T-cell (primary cell): ENCODE data around the gene EID1. TPM values are rescaled to one million over a fixed set of nuclear protein-coding genes. Genes with fewer than 3 reads are reported as not detected.
"Not testable (repeated sequence)": the region's sequence is repeated elsewhere in the genome, so short reads cannot be mapped to it uniquely, and the experiment has no call there.

Experiments
- ATAC-seq, 4 experiments: fragments of 200-7000 bp in 3 of 4; fragments of 150-1000 bp in 1 of 4; cut with Tn5 transposase; replicated peaks in 1 of 4; 1 replicate in 3 of 4; 2 replicates in 1 of 4; pipeline ENCODE4 v1.10.0; 2021; ENCODE audit warnings: moderate library complexity in 3 of 4, mild to moderate bottlenecking in 2 of 4, moderate number of reproducible peaks in 1 of 4
- CTCF ChIA-PET, 2 donors: fragments of 300-600 bp; sonication (Branson Sonifier 250); formaldehyde crosslinking; loops; one replicate each; lab custom pipeline; 2022; ENCODE audit warnings: antibody characterized with exemption in 2 of 2; lab: Charles Lee
- POLR2A ChIA-PET, 2 donors: fragments of 300-600 bp; sonication (Branson Sonifier 250); formaldehyde crosslinking; loops; one replicate each; lab custom pipeline; 2022; ENCODE audit warnings: antibody characterized with exemption in 2 of 2; lab: Charles Lee
- DNase-seq, 35 experiments: peaks; one replicate each; pipeline versions ENCODE4 v3.0.0 to v3.0.0-alpha.2; 2013 to 2023
- H3K27ac ChIP-seq: one replicate; pipeline ENCODE4 v1.5.1; 2013; ENCODE audit warnings: low read length
- H3K27me3 ChIP-seq, 2 experiments: replicated peaks in 1 of 2; 1 replicate in 1 of 2; 2 replicates in 1 of 2; pipeline versions ENCODE4 v1.6.1 to v1.7.0; 2013; ENCODE audit warnings: low read length in 1 of 2, mixed read lengths in 1 of 2; ENCODE audit not compliant: control insufficient read depth in 2 of 2, insufficient read depth in 2 of 2; ENCODE audit errors: extremely low read depth in 1 of 2
- H3K36me3 ChIP-seq, 2 donors: 1 replicate in 1 of 2; 2 replicates in 1 of 2; pipeline versions ENCODE4 v1.6.1 to v1.7.0; 2013; ENCODE audit warnings: low read length in 1 of 2; ENCODE audit not compliant: control insufficient read depth in 2 of 2, insufficient read depth in 1 of 2; ENCODE audit errors: extremely low read depth in 1 of 2
- H3K4me1 ChIP-seq, 2 experiments: 1 replicate in 1 of 2; 2 replicates in 1 of 2; pipeline versions ENCODE4 v1.6.1 to v1.7.0; 2013; ENCODE audit warnings: low read length in 2 of 2, mixed read lengths in 1 of 2; ENCODE audit not compliant: insufficient read depth in 2 of 2, control insufficient read depth in 1 of 2; ENCODE audit errors: extremely low read depth in 1 of 2
- H3K4me3 ChIP-seq, 2 donors: 1 replicate in 1 of 2; 2 replicates in 1 of 2; pipeline versions ENCODE4 v1.5.1 to v1.7.0; 2013; ENCODE audit warnings: mild to moderate bottlenecking in 2 of 2, low read length in 1 of 2, moderate library complexity in 1 of 2; ENCODE audit not compliant: control insufficient read depth in 1 of 2; ENCODE audit errors: extremely low read depth in 1 of 2
- H3K9me3 ChIP-seq: 2 replicates; pipeline ENCODE4 v1.7.0; 2013
- H3K27ac Mint-ChIP-seq, 2 donors: one replicate each; pipeline ENCODE4 v1.8.0; 2020 to 2021; ENCODE audit warnings: mild to moderate bottlenecking in 2 of 2, mixed read lengths in 2 of 2
- H3K27me3 Mint-ChIP-seq, 2 donors: one replicate each; pipeline ENCODE4 v1.8.0; 2021 to 2022; ENCODE audit warnings: mixed read lengths in 2 of 2
- H3K36me3 Mint-ChIP-seq: one replicate; pipeline ENCODE4 v1.8.0; 2021; ENCODE audit warnings: mixed read lengths
- H3K4me1 Mint-ChIP-seq, 3 donors: one replicate each; pipeline ENCODE4 v1.8.0; 2020 to 2022; ENCODE audit warnings: mixed read lengths in 3 of 3, mild to moderate bottlenecking in 1 of 3
- H3K4me3 Mint-ChIP-seq, 3 donors: one replicate each; pipeline ENCODE4 v1.8.0; 2020 to 2022; ENCODE audit warnings: mild to moderate bottlenecking in 3 of 3, mixed read lengths in 3 of 3, moderate library complexity in 3 of 3
- H3K9me3 Mint-ChIP-seq, 3 donors: one replicate each; pipeline ENCODE4 v1.8.0; 2020 to 2022; ENCODE audit warnings: mixed read lengths in 3 of 3
- WGBS: methylation state at CpG from one replicate; pipeline ENCODE4 v1.1.5; 2013; ENCODE audit warnings: missing lambda C conversion rate; ENCODE audit not compliant: insufficient coverage; 5-methylcytosine and 5-hydroxymethylcytosine counted together
- total RNA-seq, 35 experiments: library from RNA in 6 of 35; stranded (reverse) in 6 of 35; fragments of 120-200 nt in 1 of 35; gene quantifications; one replicate each; pipeline versions ENCODE4 v1.2.1 to v1.2.4 and lab custom pipeline; 2013 to 2026

EID1 gene
- total RNA-seq, 5 donors from 2014 or later (not counting 1 experiment from before 2014, with no cell fraction given) = 43.4 to 82.0 (median 74.4) TPM

- H3K36me3 Mint-ChIP-seq, CTCF ChIA-PET, DNase-seq, H3K4me3 ChIP-seq, H3K4me1 Mint-ChIP-seq, H3K27ac ChIP-seq, H3K27ac Mint-ChIP-seq, H3K4me1 ChIP-seq, ATAC-seq, H3K9me3 Mint-ChIP-seq, H3K36me3 ChIP-seq, H3K9me3 ChIP-seq, POLR2A ChIA-PET, H3K4me3 Mint-ChIP-seq: not testable (repeated sequence)
- H3K27me3 Mint-ChIP-seq = peaks cover 10 to 20% of the 10 kb centered on the region in 2 donors
- peaks cover 0 to 12% of the 10 kb centered on the region in 2 experiments for H3K27me3 ChIP-seq
- no CpG with 5 or more reads among the region's 2 CpGs for WGBS
These were observed 31.4 kb downstream of the EID1 start for GRCh38 chr15:48909313-48909712.

GRCh38 chr15:48910554-48910953, 32.6 kb downstream of the EID1 start:
- H3K4me3 Mint-ChIP-seq, DNase-seq, H3K4me3 ChIP-seq, H3K36me3 Mint-ChIP-seq, H3K9me3 ChIP-seq, H3K9me3 Mint-ChIP-seq, H3K4me1 ChIP-seq, POLR2A ChIA-PET, H3K4me1 Mint-ChIP-seq, H3K27ac Mint-ChIP-seq, CTCF ChIA-PET, H3K36me3 ChIP-seq, H3K27ac ChIP-seq, ATAC-seq: not testable (repeated sequence)
- peaks cover 10 to 24% of the 10 kb centered on the region in 2 donors for H3K27me3 Mint-ChIP-seq
- no CpG with 5 or more reads among the region's 2 CpGs for WGBS
- peaks cover 0 to 12% of the 10 kb centered on the region in 2 experiments for H3K27me3 ChIP-seq

GRCh38 chr15:48913141-48913540, 35.2 kb downstream of the EID1 start:
- H3K4me3 Mint-ChIP-seq = no peak overlapping the region

GRCh38 chr15:48914717-48915116, 36.8 kb downstream of the EID1 start:
- CTCF ChIA-PET = no interaction called here
- POLR2A ChIA-PET = no interaction called here
- Histone ChIP-seq H3K27me3 (peaks cover 0 to 12% of the 10 kb centered on the region in 2 experiments), H3K4me1 (no peaks in the 10 kb centered on the region), H3K27ac (no peak overlapping the region), H3K36me3 (no peaks in the 10 kb centered on the region), H3K9me3 (no peaks in the 10 kb centered on the region), H3K4me3 (no peak overlapping the region)
- no peaks in the 10 kb centered on the region for H3K36me3 Mint-ChIP-seq
- WGBS = 100% methylated on average over 1 of the region's 3 CpGs
- peaks cover 0 to 4% (median 0%) of the 10 kb centered on the region in 3 donors for H3K9me3 Mint-ChIP-seq
- no peak overlapping the region for H3K4me3 Mint-ChIP-seq
- H3K27ac Mint-ChIP-seq = no peak overlapping the region
- ATAC-seq (no peak), DNase-seq (no peak)
- H3K4me1 Mint-ChIP-seq = no peaks in the 10 kb centered on the region
- peaks cover 27 to 33% of the 10 kb centered on the region in 2 donors for H3K27me3 Mint-ChIP-seq

More at GRCh38 chr15:48913141-48913540, 35.2 kb downstream of the EID1 start:
- H3K9me3 Mint-ChIP-seq = no peaks in the 10 kb centered on the region
- no peak overlapping the region for H3K27ac ChIP-seq
- peaks cover 0 to 12% of the 10 kb centered on the region in 2 experiments for H3K27me3 ChIP-seq
- no peak overlapping the region for H3K27ac Mint-ChIP-seq
- POLR2A ChIA-PET = no interaction called here
- no peaks in the 10 kb centered on the region for H3K4me1 Mint-ChIP-seq
- no peak overlapping the region for H3K4me3 ChIP-seq
- CTCF ChIA-PET = interaction anchor here in 1 of 2 donors (0.6 kb wide), 1 partner anchor 48 kb away, joined by 3 read pairs; no protein-coding TSS in a partner anchor
- ATAC-seq (no peak), DNase-seq (no peak)
- no peaks in the 10 kb centered on the region for H3K36me3 Mint-ChIP-seq
- 94% methylated on average over 4 of the region's 4 CpGs for WGBS
- no peaks in the 10 kb centered on the region for H3K4me1 ChIP-seq
- no peaks in the 10 kb centered on the region for H3K9me3 ChIP-seq
- no peaks in the 10 kb centered on the region for H3K36me3 ChIP-seq
- peaks cover 23 to 34% of the 10 kb centered on the region in 2 donors for H3K27me3 Mint-ChIP-seq

GRCh38 chr15:48915861-48916260, 37.9 kb downstream of the EID1 start:
- POLR2A ChIA-PET = no interaction called here
- Histone ChIP-seq H3K27ac (no peak overlapping the region), H3K4me3 (no peak overlapping the region), H3K27me3 (peaks cover 0 to 15% of the 10 kb centered on the region in 2 experiments), H3K4me1 (no peaks in the 10 kb centered on the region), H3K9me3 (no peaks in the 10 kb centered on the region), H3K36me3 (no peaks in the 10 kb centered on the region)
- CTCF ChIA-PET = interaction anchor here in 1 of 2 donors (0.6 kb wide), 1 partner anchor 11 kb away, joined by 4 read pairs; no protein-coding TSS in a partner anchor
- H3K4me3 Mint-ChIP-seq = no peak overlapping the region
- DNase-seq (no peak), ATAC-seq (no peak)
- H3K27me3 Mint-ChIP-seq = peaks cover 24 to 37% of the 10 kb centered on the region in 2 donors
- no peaks in the 10 kb centered on the region for H3K4me1 Mint-ChIP-seq
- no peaks in the 10 kb centered on the region for H3K36me3 Mint-ChIP-seq
- WGBS = 89% methylated on average over 2 of the region's 3 CpGs
- H3K27ac Mint-ChIP-seq = no peak overlapping the region
- peaks cover 0 to 4% (median 0%) of the 10 kb centered on the region in 3 donors for H3K9me3 Mint-ChIP-seq

- DNase-seq (no peak), ATAC-seq (no peak)
- Histone ChIP-seq H3K9me3 (no peaks in the 10 kb centered on the region), H3K4me3 (no peak overlapping the region), H3K4me1 (no peaks in the 10 kb centered on the region), H3K36me3 (no peaks in the 10 kb centered on the region), H3K27ac (no peak overlapping the region), H3K27me3 (peaks cover 0 to 19% of the 10 kb centered on the region in 2 experiments)
- Mint-ChIP-seq H3K27ac (no peak overlapping the region), H3K4me1 (no peaks in the 10 kb centered on the region), H3K36me3 (no peaks in the 10 kb centered on the region), H3K9me3 (peaks cover 0 to 4% (median 0%) of the 10 kb centered on the region in 3 donors), H3K4me3 (no peak overlapping the region), H3K27me3 (peaks cover 27 to 33% of the 10 kb centered on the region in 2 donors)
- ChIA-PET POLR2A (no interaction called here), CTCF (no interaction called here)
- WGBS = 80% methylated on average over 1 of the region's 3 CpGs
These were observed 38.8 kb downstream of the EID1 start for GRCh38 chr15:48916721-48917120.
